HUES6 (cell line): ENCODE data around the gene CDH5.
A peak's percentile ranks its signal among the peaks of the same experiment; 100 is the strongest.

ENCODE experiments used
- H3K27ac ChIP-seq: 2 replicates; pipeline ENCODE4 v1.7.0; 2013; ENCODE audit warnings: low read depth, mild to moderate bottlenecking, low read length, inconsistent platforms
- H3K27me3 ChIP-seq: 2 replicates; pipeline ENCODE4 v1.6.1; 2013; ENCODE audit warnings: low read length; ENCODE audit not compliant: control insufficient read depth, insufficient read depth
- H3K36me3 ChIP-seq: 2 replicates; pipeline ENCODE4 v1.6.1; 2013; ENCODE audit warnings: low read length; ENCODE audit not compliant: control insufficient read depth, insufficient read depth
- H3K4me1 ChIP-seq: 2 replicates; pipeline ENCODE4 v1.6.1; 2013; ENCODE audit warnings: low read length; ENCODE audit not compliant: control insufficient read depth, insufficient read depth
- H3K4me3 ChIP-seq: 2 replicates; pipeline ENCODE4 v1.5.1; 2013; ENCODE audit warnings: low read depth, low read length
- H3K9ac ChIP-seq: one replicate; pipeline ENCODE4 v1.6.1; 2013; ENCODE audit warnings: mild to moderate bottlenecking, low read length
- H3K9me3 ChIP-seq: 2 replicates; pipeline ENCODE4 v1.6.1; 2013; ENCODE audit warnings: low read depth, low read length; ENCODE audit not compliant: control insufficient read depth, insufficient read depth

Gene CDH5

GRCh38 chr16:66426112-66427035 is 59.9 kb downstream of the CDH5 start:
- peaks cover 14% of the 10 kb centered on the region for H3K4me1 ChIP-seq
- H3K27ac ChIP-seq: no peak overlapping the region
- H3K9me3 ChIP-seq: no peaks in the 10 kb centered on the region
- peak overlapping the region; percentile 53 for H3K4me3 ChIP-seq
- no peaks in the 10 kb centered on the region for H3K36me3 ChIP-seq
- peaks cover 88% of the 10 kb centered on the region for H3K27me3 ChIP-seq
- H3K9ac ChIP-seq: no peak overlapping the region

GRCh38 chr16:66427036-66427860 is 60.8 kb downstream of the CDH5 start, which contains the start of gene BEAN1:
Gene BEAN1 (plus strand): TSS chr16:66427295. CDS start chr16:66437677, 10,382 bp downstream.
- Histone ChIP-seq H3K27me3 (peaks cover 91% of the 10 kb centered on the region), H3K36me3 (no peaks in the 10 kb centered on the region), H3K9ac (no peak within 1 kb of the TSS), H3K4me3 (peak within 1 kb of the TSS; percentile 69), H3K4me1 (peaks cover 14% of the 10 kb centered on the region), H3K9me3 (no peaks in the 10 kb centered on the region), H3K27ac (no peak within 1 kb of the TSS)

- H3K27me3 ChIP-seq: peaks cover 87% of the 10 kb centered on the region
- peak overlapping the region; percentile 69 for H3K4me3 ChIP-seq
- H3K4me1 ChIP-seq: peaks cover 14% of the 10 kb centered on the region
- no peaks in the 10 kb centered on the region for H3K9me3 ChIP-seq
- no peak overlapping the region for H3K9ac ChIP-seq
- no peak overlapping the region for H3K27ac ChIP-seq
- H3K36me3 ChIP-seq: no peaks in the 10 kb centered on the region
Observed at GRCh38 chr16:66427871-66428681, 61.6 kb downstream of the CDH5 start.

GRCh38 chr16:66428682-66429251 is 62.3 kb downstream of the CDH5 start:
- peak overlapping the region; percentile 69; the same call in 1 of the 2 replicates for H3K4me3 ChIP-seq
- peaks cover 80% of the 10 kb centered on the region for H3K27me3 ChIP-seq

GRCh38 chr16:66429290-66429962 is 62.9 kb downstream of the CDH5 start:
- no peaks in the 10 kb centered on the region for H3K36me3 ChIP-seq
- H3K4me3 ChIP-seq: no peak overlapping the region
- peaks cover 24% of the 10 kb centered on the region for H3K4me1 ChIP-seq
- H3K27ac ChIP-seq: no peak overlapping the region
- no peaks in the 10 kb centered on the region for H3K9me3 ChIP-seq
- H3K9ac ChIP-seq: no peak overlapping the region
- peaks cover 74% of the 10 kb centered on the region for H3K27me3 ChIP-seq

More at GRCh38 chr16:66428682-66429251, 62.3 kb downstream of the CDH5 start:
- Histone ChIP-seq H3K4me1 (peaks cover 19% of the 10 kb centered on the region), H3K36me3 (no peaks in the 10 kb centered on the region), H3K27ac (no peak overlapping the region), H3K9me3 (no peaks in the 10 kb centered on the region), H3K9ac (no peak overlapping the region)

GRCh38 chr16:66430214-66430613 is 63.7 kb downstream of the CDH5 start:
- Histone ChIP-seq H3K27ac (no peak overlapping the region), H3K9ac (no peak overlapping the region), H3K36me3 (no peaks in the 10 kb centered on the region), H3K4me3 (no peak overlapping the region), H3K4me1 (peaks cover 31% of the 10 kb centered on the region), H3K27me3 (peaks cover 66% of the 10 kb centered on the region), H3K9me3 (no peaks in the 10 kb centered on the region)

- Histone ChIP-seq H3K4me3 (no peak overlapping the region), H3K4me1 (peaks cover 28% of the 10 kb centered on the region), H3K27ac (no peak overlapping the region), H3K9me3 (no peaks in the 10 kb centered on the region), H3K27me3 (peaks cover 51% of the 10 kb centered on the region), H3K9ac (no peak overlapping the region), H3K36me3 (no peaks in the 10 kb centered on the region)
Observed at GRCh38 chr16:66431760-66432159, 65.3 kb downstream of the CDH5 start.

- H3K9me3 ChIP-seq: no peaks in the 10 kb centered on the region
- H3K27me3 ChIP-seq: peaks cover 47% of the 10 kb centered on the region
- no peaks in the 10 kb centered on the region for H3K36me3 ChIP-seq
- no peak overlapping the region for H3K4me3 ChIP-seq
- no peak overlapping the region for H3K9ac ChIP-seq
- H3K27ac ChIP-seq: no peak overlapping the region
- peaks cover 28% of the 10 kb centered on the region for H3K4me1 ChIP-seq
Observed at GRCh38 chr16:66432429-66432828, 65.9 kb downstream of the CDH5 start.

GRCh38 chr16:66434619-66435430 is 68.3 kb downstream of the CDH5 start:
- H3K9ac ChIP-seq: no peak overlapping the region
- no peaks in the 10 kb centered on the region for H3K36me3 ChIP-seq
- H3K27ac ChIP-seq: no peak overlapping the region
- H3K4me1 ChIP-seq: peaks cover 19% of the 10 kb centered on the region
- H3K4me3 ChIP-seq: no peak overlapping the region
- H3K27me3 ChIP-seq: peaks cover 23% of the 10 kb centered on the region
- H3K9me3 ChIP-seq: no peaks in the 10 kb centered on the region
